Right atrium auricular region (tissue), 2 donors: ENCODE measurements around the gene MYOG. TPM values are rescaled to one million over a fixed set of nuclear protein-coding genes. Genes with fewer than 3 reads are reported as not detected.

Experiments
- DNase-seq: peaks from one replicate; pipeline ENCODE4 v3.0.0-alpha.2; 2019; ENCODE audit warnings: low spot score
- H3K27ac ChIP-seq, 2 donors: fragments of 200-600 bp; sonication (generic); 1 replicate in 1 of 2; 2 replicates in 1 of 2; pipeline ENCODE4 v1.5.1; 2016 to 2019
- H3K27me3 ChIP-seq, 2 donors: fragments of 200-600 bp; sonication (generic); one replicate each; pipeline versions ENCODE4 v1.5.1 to v1.6.0; 2017 to 2019
- H3K36me3 ChIP-seq: fragments of 200-600 bp; sonication (generic); one replicate; pipeline ENCODE4 v1.5.1; 2016
- H3K4me1 ChIP-seq, 2 donors: fragments of 200-600 bp; sonication (generic); one replicate each; pipeline versions ENCODE4 v1.5.1 to v1.6.0; 2017 to 2019
- H3K4me3 ChIP-seq, 2 donors: fragments of 200-600 bp; sonication (generic); 1 replicate in 1 of 2; 2 replicates in 1 of 2; pipeline ENCODE4 v1.5.1; 2017 to 2019; ENCODE audit warnings: mild to moderate bottlenecking in 1 of 2, moderate library complexity in 1 of 2
- H3K9me3 ChIP-seq, 2 donors: fragments of 200-600 bp; sonication (generic); one replicate each; pipeline ENCODE4 v1.5.1; 2019
- total RNA-seq, 2 donors: library from RNA; depleted of rRNA; stranded (reverse); fragments of >200 nt; gene quantifications; one replicate each; pipeline ENCODE4 v1.1.0, GENCODE V29; 2016
- TF ChIP-seq, protein P1 (sequence below), 2 donors: fragments of 200-600 bp; sonication (generic); IDR thresholded peaks; one replicate each; pipeline ENCODE4 v1.5.1; 2019; ENCODE audit warnings: antibody characterized with exemption in 2 of 2

The MYOG gene
- total RNA-seq, 2 donors from 2014 or later = not detected

DNA sequence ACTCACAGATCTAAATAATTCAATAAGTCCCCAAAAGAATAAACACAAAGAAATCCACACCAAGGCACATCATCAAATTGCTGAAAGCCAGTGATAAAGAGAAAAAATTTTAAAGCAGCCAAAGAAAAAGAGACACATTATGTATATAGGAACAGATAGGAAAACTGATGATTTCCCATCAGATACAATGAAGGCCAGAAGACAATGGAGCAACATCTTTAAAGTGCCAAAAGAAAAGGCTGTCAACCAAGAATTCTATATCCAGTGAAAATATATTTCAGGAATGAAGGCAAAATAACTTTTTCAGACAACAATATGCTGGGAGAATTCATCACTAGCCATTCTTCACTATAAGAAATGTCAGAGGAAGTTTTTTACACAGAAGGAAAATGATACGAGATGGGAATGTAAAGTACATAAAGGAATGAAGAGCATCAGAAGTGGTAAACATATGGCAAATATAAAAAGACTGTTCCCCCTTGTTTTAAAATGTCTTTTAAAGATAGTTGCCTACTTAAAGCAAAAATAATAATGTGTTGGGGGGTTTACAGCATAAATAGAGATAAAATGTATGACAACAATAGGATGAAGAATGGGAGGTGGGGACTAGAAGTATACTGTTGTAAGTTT lies 9.4 kb upstream of the MYOG start:
- Histone ChIP-seq H3K4me1 (no peaks in the 10 kb centered on the region), H3K9me3 (peaks cover 0 to 18% of the 10 kb centered on the region in 2 donors), H3K36me3 (no peaks in the 10 kb centered on the region), H3K4me3 (no peak overlapping the region), H3K27me3 (no peaks in the 10 kb centered on the region), H3K27ac (no peak overlapping the region)
- no peak for DNase-seq
- TF ChIP-seq, protein P1, sequence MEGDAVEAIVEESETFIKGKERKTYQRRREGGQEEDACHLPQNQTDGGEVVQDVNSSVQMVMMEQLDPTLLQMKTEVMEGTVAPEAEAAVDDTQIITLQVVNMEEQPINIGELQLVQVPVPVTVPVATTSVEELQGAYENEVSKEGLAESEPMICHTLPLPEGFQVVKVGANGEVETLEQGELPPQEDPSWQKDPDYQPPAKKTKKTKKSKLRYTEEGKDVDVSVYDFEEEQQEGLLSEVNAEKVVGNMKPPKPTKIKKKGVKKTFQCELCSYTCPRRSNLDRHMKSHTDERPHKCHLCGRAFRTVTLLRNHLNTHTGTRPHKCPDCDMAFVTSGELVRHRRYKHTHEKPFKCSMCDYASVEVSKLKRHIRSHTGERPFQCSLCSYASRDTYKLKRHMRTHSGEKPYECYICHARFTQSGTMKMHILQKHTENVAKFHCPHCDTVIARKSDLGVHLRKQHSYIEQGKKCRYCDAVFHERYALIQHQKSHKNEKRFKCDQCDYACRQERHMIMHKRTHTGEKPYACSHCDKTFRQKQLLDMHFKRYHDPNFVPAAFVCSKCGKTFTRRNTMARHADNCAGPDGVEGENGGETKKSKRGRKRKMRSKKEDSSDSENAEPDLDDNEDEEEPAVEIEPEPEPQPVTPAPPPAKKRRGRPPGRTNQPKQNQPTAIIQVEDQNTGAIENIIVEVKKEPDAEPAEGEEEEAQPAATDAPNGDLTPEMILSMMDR (IDR thresholded peaks at IDR 0.05) = no peak

DNA sequence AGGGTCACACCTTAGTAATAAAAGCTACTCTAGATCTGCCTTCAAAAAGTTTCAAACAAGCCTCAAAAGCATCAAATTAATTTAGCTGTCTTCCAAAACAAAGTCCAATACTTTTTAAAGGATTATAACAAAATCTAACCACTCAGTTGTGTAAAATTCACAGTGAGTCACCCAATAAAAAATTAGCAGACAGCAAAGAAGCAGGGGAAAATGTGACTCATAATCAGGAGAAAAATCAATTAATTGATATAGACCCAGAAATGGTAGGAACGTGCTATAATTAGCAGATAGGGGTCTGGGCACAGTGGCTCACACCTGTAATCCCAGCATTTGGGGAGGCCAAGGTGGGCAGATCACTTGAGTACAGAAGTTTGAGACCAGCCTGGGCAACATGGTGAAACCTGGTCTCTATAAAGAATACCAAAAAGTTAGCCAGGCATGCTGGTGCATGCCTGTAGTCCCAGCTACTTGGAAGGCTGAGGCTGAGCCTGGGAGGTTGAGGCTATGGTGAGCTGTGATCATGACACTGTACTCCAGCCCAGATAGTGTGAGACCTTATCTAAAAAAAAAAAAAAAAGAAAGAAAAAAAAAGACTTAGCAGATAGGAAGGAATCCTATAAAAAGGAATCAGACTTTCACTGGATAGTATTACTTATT lies 8.1 kb upstream of the MYOG start:
- DNase-seq = no peak
- Histone ChIP-seq H3K27ac (no peak overlapping the region), H3K4me3 (no peak overlapping the region), H3K9me3 (peaks cover 0 to 18% of the 10 kb centered on the region in 2 donors), H3K27me3 (no peaks in the 10 kb centered on the region), H3K4me1 (no peaks in the 10 kb centered on the region), H3K36me3 (no peaks in the 10 kb centered on the region)
- TF ChIP-seq, protein P1 (IDR thresholded peaks at IDR 0.05) = no peak

DNA sequence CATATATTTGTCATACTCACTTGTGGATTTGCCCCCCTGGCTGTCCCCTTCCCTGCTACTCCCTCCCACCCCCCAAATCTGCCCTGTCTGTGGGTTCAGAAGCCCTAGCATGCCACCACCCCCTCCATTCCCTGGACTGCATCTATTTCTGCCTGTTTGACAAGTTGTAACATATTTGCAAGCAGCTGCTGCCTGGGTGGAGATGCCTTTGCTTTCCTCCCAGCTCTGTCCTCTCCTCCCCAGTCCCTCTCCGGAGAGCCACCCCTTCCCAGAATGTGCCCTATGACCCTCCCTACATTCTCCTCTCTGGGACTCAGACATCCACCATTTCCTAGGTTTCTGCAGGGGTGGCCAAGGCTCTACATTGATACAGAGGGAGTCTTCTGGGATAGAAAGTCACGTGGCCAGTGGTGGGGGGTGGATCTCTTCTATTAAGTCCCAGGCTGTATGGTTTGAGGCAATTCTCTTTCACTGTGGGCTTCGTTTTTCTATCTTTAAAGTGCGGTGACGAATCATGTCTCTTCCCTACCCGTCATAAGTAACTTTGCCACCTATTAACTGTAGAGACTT lies 6.0 kb upstream of the MYOG start:
- TF ChIP-seq, protein P1 (IDR thresholded peaks at IDR 0.05) = no peak
- Histone ChIP-seq H3K36me3 (no peaks in the 10 kb centered on the region), H3K4me1 (no peaks in the 10 kb centered on the region), H3K4me3 (no peak overlapping the region), H3K27ac (no peak overlapping the region), H3K27me3 (no peaks in the 10 kb centered on the region), H3K9me3 (peaks cover 0 to 18% of the 10 kb centered on the region in 2 donors)
- DNase-seq = no peak

DNA sequence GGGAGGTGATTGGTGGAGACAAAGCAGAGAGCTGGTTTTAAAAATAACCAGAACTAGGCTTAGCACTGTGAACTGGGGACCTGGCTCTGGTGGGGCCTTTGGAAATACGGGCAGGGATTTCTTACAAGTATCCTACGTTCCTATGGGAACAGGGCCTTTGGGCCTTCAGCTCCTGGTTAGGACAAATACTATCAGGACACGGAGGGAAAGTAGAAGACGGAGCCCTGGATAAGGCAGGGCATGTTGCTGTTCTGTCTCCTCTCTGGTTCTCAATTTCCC lies 5.3 kb upstream of the MYOG start:
- Histone ChIP-seq H3K4me1 (no peaks in the 10 kb centered on the region), H3K27me3 (no peaks in the 10 kb centered on the region), H3K27ac (no peak overlapping the region), H3K4me3 (no peak overlapping the region), H3K9me3 (peaks cover 0 to 18% of the 10 kb centered on the region in 2 donors), H3K36me3 (no peaks in the 10 kb centered on the region)
- TF ChIP-seq, protein P1 (IDR thresholded peaks at IDR 0.05) = no peak
- DNase-seq = no peak

DNA sequence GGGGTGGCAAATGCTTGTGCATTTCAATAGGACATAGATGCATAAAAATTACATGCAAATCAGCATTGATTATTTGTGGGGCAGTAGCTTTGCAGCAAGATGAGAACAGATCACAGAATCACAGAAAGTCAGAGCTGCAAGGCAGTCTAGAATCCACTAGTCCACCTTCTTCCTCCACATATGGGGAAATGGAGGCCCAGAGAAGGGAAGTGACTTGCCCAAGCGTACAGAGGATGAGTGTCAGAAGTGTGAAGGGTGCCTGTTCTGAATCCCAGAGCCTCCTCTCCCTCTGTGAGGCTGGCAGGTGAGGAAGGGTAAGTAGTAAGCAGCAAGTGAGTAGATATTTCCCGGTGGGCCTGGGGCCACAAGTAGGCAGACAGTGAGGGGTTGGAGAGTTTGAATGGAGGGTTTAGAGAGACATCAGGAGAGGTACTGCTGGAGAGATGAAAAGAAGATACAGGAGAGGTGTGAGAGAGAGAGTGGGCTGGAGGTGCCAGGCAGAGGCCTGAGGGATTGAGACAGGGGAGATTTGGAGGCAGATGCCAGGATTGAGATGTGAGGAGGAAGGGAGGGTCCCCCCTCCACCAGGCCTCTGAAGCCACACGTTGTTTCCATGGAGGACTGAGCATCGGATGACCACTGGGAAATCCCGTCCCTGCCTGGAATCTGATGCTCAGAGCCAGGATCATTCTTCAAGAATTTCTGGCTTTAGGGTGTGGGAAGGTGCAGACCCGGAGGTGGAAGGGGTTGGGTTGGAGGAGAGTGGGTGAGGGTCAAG lies 4.8 kb upstream of the MYOG start:
- no peak for DNase-seq
- Histone ChIP-seq H3K36me3 (no peaks in the 10 kb centered on the region), H3K27ac (no peak overlapping the region), H3K27me3 (no peaks in the 10 kb centered on the region), H3K4me3 (no peak overlapping the region), H3K4me1 (no peaks in the 10 kb centered on the region), H3K9me3 (peaks cover 0 to 17% of the 10 kb centered on the region in 2 donors)
- TF ChIP-seq, protein P1 (IDR thresholded peaks at IDR 0.05) = no peak
